AG04449 (cell line): Measurements from ENCODE around the gene DNLZ.

Experiments used
- CTCF ChIA-PET: fragments of 350-600 bp; formaldehyde crosslinking; extraction: SDS; loops from one replicate; lab custom pipeline; 2021; ENCODE audit warnings: antibody characterized with exemption; lab: Yijun Ruan, JAX
- POLR2A ChIA-PET: fragments of 400-600, 350-600 bp; formaldehyde crosslinking; extraction: SDS; loops from one replicate; lab custom pipeline; 2020; ENCODE audit warnings: antibody characterized with exemption, inconsistent platforms; lab: Yijun Ruan, JAX
- DNase-seq: peaks from one replicate; pipeline ENCODE4 v3.0.0-alpha.2; 2010; ENCODE audit warnings: low read depth, low spot score
- H3K4me3 ChIP-seq: 2 replicates; pipeline ENCODE4 v1.5.1; 2011; ENCODE audit warnings: low read depth, mild to moderate bottlenecking, control low read depth, low read length
- CTCF ChIP-seq: IDR thresholded peaks from one replicate; pipeline ENCODE4 v1.5.1; 2011; ENCODE audit warnings: mild to moderate bottlenecking, moderate library complexity, low read length, control low read depth, inconsistent platforms; ENCODE audit not compliant: insufficient read depth; ENCODE audit errors: missing control alignments

DNLZ gene

GRCh38 chr9:136339173-136339957 is 24.2 kb downstream of the DNLZ start:
- TF ChIP-seq CTCF, result peak; percentile 82
- ChIA-PET POLR2A (no interaction called here), CTCF (interaction anchor here (0.7 to 4.0 kb wide), 10 partner anchors 9 to 60 kb away, joined by 3 to 29 read pairs (median 5); partner anchors contain the start of genes DNLZ and GPSM1)
- H3K4me3 ChIP-seq, result no peak overlapping the region
- DNase-seq, result no peak

- no peak for TF ChIP-seq CTCF
- POLR2A ChIA-PET, result no interaction called here
- no peak for DNase-seq
- H3K4me3 ChIP-seq, result no peak overlapping the region
- CTCF ChIA-PET, result interaction anchor here (1.4 to 4.0 kb wide), 4 partner anchors 10 to 63 kb away, joined by 4 to 29 read pairs (median 5); partner anchors contain the start of gene GPSM1
Measured at GRCh38 chr9:136338511-136338910, 25.0 kb downstream of the DNLZ start.

GRCh38 chr9:136337416-136338395 is 25.8 kb downstream of the DNLZ start:
- no peak for DNase-seq
- ChIA-PET POLR2A (interaction anchor here (1.0 to 1.4 kb wide), 2 partner anchors 12 to 25 kb away, joined by 3 to 5 read pairs; no protein-coding TSS in a partner anchor), CTCF (interaction anchor here (1.1 to 4.0 kb wide), 5 partner anchors 8 to 64 kb away, joined by 4 to 29 read pairs (median 6); partner anchors contain the start of genes DNLZ and GPSM1)
- no peak overlapping the region for H3K4me3 ChIP-seq
- no peak for TF ChIP-seq CTCF

- CTCF ChIA-PET, result interaction anchor here (1.1 to 2.5 kb wide), 4 partner anchors 9 to 61 kb away, joined by 3 to 11 read pairs (median 5); partner anchors contain the start of gene DNLZ
- TF ChIP-seq CTCF, result no peak
- POLR2A ChIA-PET, result interaction anchor here (0.6 to 1.4 kb wide), 5 partner anchors 9 to 26 kb away, joined by 3 to 5 read pairs (median 3); partner anchors contain the start of gene GPSM1
- no peak overlapping the region for H3K4me3 ChIP-seq
- no peak for DNase-seq
Measured at GRCh38 chr9:136336881-136337280, 26.7 kb downstream of the DNLZ start.

DNA sequence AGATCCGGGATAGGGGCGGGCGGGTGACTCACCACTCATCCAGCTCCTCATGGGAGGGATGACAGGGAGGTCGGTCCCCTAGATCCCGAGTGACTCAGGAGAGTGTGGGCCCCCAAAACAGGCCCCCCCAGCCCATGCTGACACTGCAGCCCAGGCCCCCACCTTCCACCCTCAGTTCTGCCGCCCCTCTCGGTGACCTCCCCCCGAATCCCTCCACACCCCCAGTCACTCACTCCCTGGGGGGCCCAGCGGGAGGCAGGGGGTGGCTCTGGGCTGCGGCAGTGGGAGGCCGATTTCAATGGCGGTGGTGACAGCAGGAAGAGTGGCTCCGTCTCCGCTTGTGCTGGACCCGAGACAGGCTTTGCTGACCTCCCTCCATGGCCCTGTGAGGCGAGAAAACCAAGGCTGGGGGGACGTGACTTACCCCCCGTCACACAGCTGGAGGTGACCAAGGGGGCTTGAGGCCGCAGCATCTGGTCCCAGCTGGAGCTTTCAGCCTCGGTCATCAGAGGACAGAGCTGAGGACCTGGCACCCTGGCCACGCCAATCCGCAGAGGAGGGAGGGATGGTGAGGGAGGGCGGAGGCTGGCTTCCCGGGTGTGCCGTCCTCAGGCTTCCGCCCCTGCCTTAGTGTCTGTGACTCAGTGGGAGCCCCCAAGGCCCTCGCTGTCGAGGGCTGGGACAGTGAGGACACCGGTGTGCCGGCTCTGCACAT is 27.2 kb downstream of the DNLZ start:
- POLR2A ChIA-PET, result interaction anchor here (0.6 to 1.4 kb wide), 3 partner anchors 9 to 25 kb away, joined by 3 to 4 read pairs (median 3); partner anchors contain the start of gene GPSM1
- DNase-seq, result no peak
- CTCF ChIA-PET, result interaction anchor here (1.1 to 2.5 kb wide), 2 partner anchors 10 to 11 kb away, joined by 3 to 11 read pairs; no protein-coding TSS in a partner anchor
- no peak for TF ChIP-seq CTCF
- H3K4me3 ChIP-seq, result no peak overlapping the region
